GM19372 (cell line): ENCODE results near the gene RPS27A.
"Not testable (repeated sequence)": the region's sequence is repeated elsewhere in the genome, so short reads cannot be mapped to it uniquely, and the experiment has no call there.

ENCODE experiments used
- ATAC-seq: cut with Tn5 transposase; IDR thresholded peaks from one replicate; pipeline ENCODE4 v1.9.1; 2021; ENCODE audit warnings: mild to moderate bottlenecking, low read depth, moderate library complexity; ENCODE audit not compliant: unreplicated experiment

Gene RPS27A

GRCh38 chr2:55232084-55232862, at the start of gene RPS27A, which contains the start of gene CLHC1:
Gene RPS27A, plus strand, starts transcription at chr2:55232688. Its CDS starts 137 bp downstream, at chr2:55232825.
Gene CLHC1, minus strand, starts transcription at chr2:55232293. Its CDS starts 9,882 bp downstream, at chr2:55222411.
- peak; percentile 84 for ATAC-seq

- ATAC-seq = not testable (repeated sequence)
These were observed 45.7 kb upstream of the RPS27A start for GRCh38 chr2:55186837-55187236.

GRCh38 chr2:55191888-55192287, 40.6 kb upstream of the RPS27A start:
- not testable (repeated sequence) for ATAC-seq

GRCh38 chr2:55196526-55196925, 36.0 kb upstream of the RPS27A start:
- no peak for ATAC-seq

GRCh38 chr2:55200416-55200815, 32.1 kb upstream of the RPS27A start:
- ATAC-seq = no peak

- no peak for ATAC-seq
These were observed 28.0 kb upstream of the RPS27A start for GRCh38 chr2:55204536-55204935.

GRCh38 chr2:55204950-55205349, 27.5 kb upstream of the RPS27A start:
- no peak for ATAC-seq

GRCh38 chr2:55213822-55214221, 18.7 kb upstream of the RPS27A start:
- no peak for ATAC-seq

- no peak for ATAC-seq
These were observed 8.3 kb upstream of the RPS27A start for GRCh38 chr2:55223958-55224760.

- ATAC-seq = no peak
These were observed 7.7 kb upstream of the RPS27A start for GRCh38 chr2:55224761-55225261.

GRCh38 chr2:55225481-55226020, 6.9 kb upstream of the RPS27A start:
- no peak for ATAC-seq

- ATAC-seq = not testable (repeated sequence)
These were observed 4.9 kb upstream of the RPS27A start for GRCh38 chr2:55227437-55228225.

GRCh38 chr2:55228226-55228563, 4.3 kb upstream of the RPS27A start:
- ATAC-seq = no peak

- ATAC-seq = no peak
These were observed 3.3 kb upstream of the RPS27A start for GRCh38 chr2:55229221-55229620.

- ATAC-seq = no peak
These were observed 1.9 kb upstream of the RPS27A start for GRCh38 chr2:55230551-55230950.

GRCh38 chr2:55231546-55232083, 873 bp upstream of the RPS27A start:
- ATAC-seq = no peak

GRCh38 chr2:55232863-55233657, 572 bp downstream of the RPS27A start:
- no peak for ATAC-seq

- ATAC-seq = no peak
These were observed 1.1 kb downstream of the RPS27A start for GRCh38 chr2:55233658-55233940.

GRCh38 chr2:55235724-55236538, 3.4 kb downstream of the RPS27A start:
- ATAC-seq = no peak
